PC-3 (cell line): ENCODE results near the gene CCNJL.

Experiments
- CTCF ChIP-seq: fragments of 300-600 bp; sonication (generic); conservative IDR thresholded peaks from 2 replicates; pipeline ENCODE4 v1.5.1; 2017; ENCODE audit warnings: antibody characterized with exemption, low read depth, mild to moderate bottlenecking, low read length
- EZH2 ChIP-seq: fragments of 300-600 bp; sonication (generic); IDR thresholded peaks from one replicate; pipeline ENCODE4 v1.6.1; 2017; ENCODE audit warnings: antibody characterized with exemption, mild to moderate bottlenecking, low read length; ENCODE audit not compliant: unreplicated experiment
- EZH2phosphoT487 ChIP-seq: fragments of 300-600 bp; sonication (generic); IDR thresholded peaks from 2 replicates; pipeline ENCODE4 v1.6.1; 2018; ENCODE audit warnings: mild to moderate bottlenecking, antibody characterized with exemption, low read length, borderline replicate concordance

GRCh38 chr5:160211352-160211751, 101.0 kb downstream of the CCNJL start:
- TF ChIP-seq CTCF: no peak
- TF ChIP-seq EZH2phosphoT487: no peak
- TF ChIP-seq EZH2: no peak
